ENCODE data around the gene C2orf78. TPM values are rescaled to one million over a fixed set of nuclear protein-coding genes. Genes with fewer than 3 reads are reported as not detected.

The C2orf78 gene
- total RNA-seq, 1 experiment from 2014 or later: not detected

DNA sequence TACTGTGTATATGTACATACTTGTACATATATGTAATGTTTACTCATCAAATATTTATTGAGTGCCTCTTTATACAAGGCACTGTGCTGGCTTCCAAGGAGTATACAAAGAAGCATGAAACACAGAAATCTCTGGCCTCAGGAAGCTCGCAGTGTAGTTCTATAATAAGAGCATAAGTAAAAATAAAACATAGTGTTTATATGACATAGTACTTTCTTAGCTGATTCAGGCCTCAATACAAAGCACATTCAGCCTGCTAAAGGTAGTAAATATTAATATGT, 58.7 kb downstream of the C2orf78 start:
- POLR2A ChIA-PET (ENCODE audit: low non-redundant PET): no interaction called here
- intact Hi-C loops (cut with micrococcal nuclease; ENCODE audit: unreplicated experiment): no loop called here
- BruUV-seq (replicated peaks): no TSS peak
- no peaks in the 10 kb centered on the region for H3K9me3 ChIP-seq (ENCODE audit: low read depth, low read length, poor library complexity, severe bottlenecking)
- TF ChIP-seq, protein P1, sequence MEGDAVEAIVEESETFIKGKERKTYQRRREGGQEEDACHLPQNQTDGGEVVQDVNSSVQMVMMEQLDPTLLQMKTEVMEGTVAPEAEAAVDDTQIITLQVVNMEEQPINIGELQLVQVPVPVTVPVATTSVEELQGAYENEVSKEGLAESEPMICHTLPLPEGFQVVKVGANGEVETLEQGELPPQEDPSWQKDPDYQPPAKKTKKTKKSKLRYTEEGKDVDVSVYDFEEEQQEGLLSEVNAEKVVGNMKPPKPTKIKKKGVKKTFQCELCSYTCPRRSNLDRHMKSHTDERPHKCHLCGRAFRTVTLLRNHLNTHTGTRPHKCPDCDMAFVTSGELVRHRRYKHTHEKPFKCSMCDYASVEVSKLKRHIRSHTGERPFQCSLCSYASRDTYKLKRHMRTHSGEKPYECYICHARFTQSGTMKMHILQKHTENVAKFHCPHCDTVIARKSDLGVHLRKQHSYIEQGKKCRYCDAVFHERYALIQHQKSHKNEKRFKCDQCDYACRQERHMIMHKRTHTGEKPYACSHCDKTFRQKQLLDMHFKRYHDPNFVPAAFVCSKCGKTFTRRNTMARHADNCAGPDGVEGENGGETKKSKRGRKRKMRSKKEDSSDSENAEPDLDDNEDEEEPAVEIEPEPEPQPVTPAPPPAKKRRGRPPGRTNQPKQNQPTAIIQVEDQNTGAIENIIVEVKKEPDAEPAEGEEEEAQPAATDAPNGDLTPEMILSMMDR (conservative IDR thresholded peaks at IDR 0.05; ENCODE audit: low read depth, low read length): no peak
- no peak for TF ChIP-seq EZH2 (IDR thresholded peaks at IDR 0.05; ENCODE audit: borderline replicate concordance, low read depth, low read length, poor library complexity, severe bottlenecking)
- H3K36me3 ChIP-seq (ENCODE audit: insufficient read depth, low read length, poor library complexity, severe bottlenecking): peaks cover 48% of the 10 kb centered on the region
- no peaks in the 10 kb centered on the region for H3K4me1 ChIP-seq (ENCODE audit: insufficient read depth, low read length, poor library complexity, severe bottlenecking)
- H3K4me3 ChIP-seq (ENCODE audit: low read depth, low read length, poor library complexity, severe bottlenecking): no peak overlapping the region
- no peaks in the 10 kb centered on the region for H3K27me3 ChIP-seq (replicated peaks; ENCODE audit: insufficient read depth, low read depth, low read length, poor library complexity)
- H3K27ac ChIP-seq (ENCODE audit: low read depth, low read length, poor library complexity, severe bottlenecking): no peak overlapping the region
- DNase-seq (ENCODE audit: low spot score): no peak
- CTCF ChIA-PET: no interaction called here

DNA sequence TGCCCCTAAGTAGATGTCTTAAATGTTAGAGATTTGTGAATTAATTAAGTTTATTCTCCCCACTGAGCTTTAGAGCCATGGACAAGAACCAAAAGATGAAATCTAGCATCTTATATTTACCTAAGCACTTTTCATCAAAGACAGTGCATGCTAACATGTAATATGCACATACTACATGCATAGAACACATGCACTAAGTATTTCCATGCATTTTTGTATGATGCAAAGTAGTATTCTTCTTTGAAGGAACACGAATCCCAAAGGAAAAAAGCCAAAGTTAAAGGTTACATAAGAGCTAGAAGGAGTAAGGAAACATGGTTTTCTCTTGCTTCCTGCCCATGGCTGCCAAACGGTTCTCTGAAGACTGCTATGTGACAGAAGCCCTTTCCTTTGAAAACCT, 60.1 kb downstream of the C2orf78 start:
- Histone ChIP-seq H3K36me3 (ENCODE audit: insufficient read depth, low read length, poor library complexity, severe bottlenecking) (peaks cover 62% of the 10 kb centered on the region), H3K4me3 (ENCODE audit: low read depth, low read length, poor library complexity, severe bottlenecking) (no peak overlapping the region), H3K27ac (ENCODE audit: low read depth, low read length, poor library complexity, severe bottlenecking) (no peak overlapping the region), H3K27me3 (replicated peaks; ENCODE audit: insufficient read depth, low read depth, low read length, poor library complexity) (no peaks in the 10 kb centered on the region), H3K9me3 (ENCODE audit: low read depth, low read length, poor library complexity, severe bottlenecking) (no peaks in the 10 kb centered on the region), H3K4me1 (ENCODE audit: insufficient read depth, low read length, poor library complexity, severe bottlenecking) (no peaks in the 10 kb centered on the region)
- ChIA-PET POLR2A (ENCODE audit: low non-redundant PET) (no interaction called here), CTCF (no interaction called here)
- BruUV-seq (replicated peaks): no TSS peak
- no peak for TF ChIP-seq EZH2 (IDR thresholded peaks at IDR 0.05; ENCODE audit: borderline replicate concordance, low read depth, low read length, poor library complexity, severe bottlenecking)
- TF ChIP-seq, protein P1 (conservative IDR thresholded peaks at IDR 0.05; ENCODE audit: low read depth, low read length): no peak
- intact Hi-C loops (cut with micrococcal nuclease; ENCODE audit: unreplicated experiment): no loop called here
- no peak for DNase-seq (ENCODE audit: low spot score)

DNA sequence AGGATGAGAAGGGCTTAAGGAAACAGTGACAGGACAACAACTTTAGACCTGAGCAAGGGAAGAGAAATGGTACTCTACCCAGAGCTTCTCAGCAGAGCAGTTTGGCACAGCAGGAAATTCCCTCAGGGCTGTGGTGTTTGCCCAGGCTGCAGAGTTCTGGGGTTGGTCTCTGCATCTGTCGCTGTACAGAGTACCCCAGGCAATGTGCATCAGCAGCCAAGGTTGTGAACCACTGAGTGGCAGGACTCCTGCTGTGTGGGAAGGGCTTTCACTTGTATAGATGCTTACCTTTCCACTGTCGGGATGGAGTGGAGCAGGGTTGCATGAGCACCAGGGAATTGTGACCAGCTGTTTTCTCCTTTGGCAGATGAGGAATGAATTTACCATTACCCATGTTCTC, 66.0 kb downstream of the C2orf78 start:
- POLR2A ChIA-PET (ENCODE audit: low non-redundant PET): no interaction called here

More for the DNA sequence above, 66.0 kb downstream of the C2orf78 start:
- H3K9me3 ChIP-seq (ENCODE audit: low read depth, low read length, poor library complexity, severe bottlenecking): no peaks in the 10 kb centered on the region
- TF ChIP-seq, protein P1 (conservative IDR thresholded peaks at IDR 0.05; ENCODE audit: low read depth, low read length): no peak
- TF ChIP-seq EZH2 (IDR thresholded peaks at IDR 0.05; ENCODE audit: borderline replicate concordance, low read depth, low read length, poor library complexity, severe bottlenecking): no peak
- H3K36me3 ChIP-seq (ENCODE audit: insufficient read depth, low read length, poor library complexity, severe bottlenecking): peaks cover 81% of the 10 kb centered on the region
- no TSS peak for BruUV-seq (replicated peaks)
- intact Hi-C loops (cut with micrococcal nuclease; ENCODE audit: unreplicated experiment): no loop called here
- CTCF ChIA-PET: no interaction called here
- no peak overlapping the region for H3K27ac ChIP-seq (ENCODE audit: low read depth, low read length, poor library complexity, severe bottlenecking)
- no peak for DNase-seq (ENCODE audit: low spot score)
- no peak overlapping the region for H3K4me3 ChIP-seq (ENCODE audit: low read depth, low read length, poor library complexity, severe bottlenecking)
- H3K27me3 ChIP-seq (replicated peaks; ENCODE audit: insufficient read depth, low read depth, low read length, poor library complexity): no peaks in the 10 kb centered on the region
- no peaks in the 10 kb centered on the region for H3K4me1 ChIP-seq (ENCODE audit: insufficient read depth, low read length, poor library complexity, severe bottlenecking)

All from A673 (cell line).